EH (cell line): Measurements from ENCODE around the gene TFAP2E.

Experiments used
- DNase-seq: peaks from one replicate; pipeline ENCODE4 v3.0.0-alpha.2; 2015; ENCODE audit warnings: low read depth

TFAP2E gene

GRCh38 chr1:35573198-35574124 lies at the start of gene TFAP2E:
TSS of gene TFAP2E (plus strand) at chr1:35573314. CDS start at chr1:35573578, 264 bp downstream.
- DNase-seq = peak; percentile 60

GRCh38 chr1:35524106-35524505 lies 49.0 kb upstream of the TFAP2E start:
- no peak for DNase-seq

GRCh38 chr1:35530168-35530567 lies 42.9 kb upstream of the TFAP2E start:
- DNase-seq = no peak

- DNase-seq = no peak
Observed at GRCh38 chr1:35530946-35531345, 42.2 kb upstream of the TFAP2E start.

GRCh38 chr1:35531368-35531767 lies 41.7 kb upstream of the TFAP2E start:
- DNase-seq = no peak

GRCh38 chr1:35532497-35533223 lies 40.5 kb upstream of the TFAP2E start:
- DNase-seq = peak; percentile 40

- no peak for DNase-seq
Observed at GRCh38 chr1:35533586-35533985, 39.5 kb upstream of the TFAP2E start.

GRCh38 chr1:35535243-35535642 lies 37.9 kb upstream of the TFAP2E start:
- peak; percentile 25 for DNase-seq

- DNase-seq = no peak
Observed at GRCh38 chr1:35536556-35537162, 36.5 kb upstream of the TFAP2E start.

GRCh38 chr1:35537806-35538205 lies 35.3 kb upstream of the TFAP2E start:
- DNase-seq = no peak

- peak; percentile 53 for DNase-seq
Observed at GRCh38 chr1:35539073-35539823, 33.9 kb upstream of the TFAP2E start.

GRCh38 chr1:35539824-35540261 lies 33.3 kb upstream of the TFAP2E start:
- DNase-seq = peak; percentile 66

GRCh38 chr1:35544976-35545375 lies 28.1 kb upstream of the TFAP2E start:
- peak; percentile 64 for DNase-seq

- no peak for DNase-seq
Observed at GRCh38 chr1:35546614-35547013, 26.5 kb upstream of the TFAP2E start.

- DNase-seq = no peak
Observed at GRCh38 chr1:35553851-35554250, 19.3 kb upstream of the TFAP2E start.

- no peak for DNase-seq
Observed at GRCh38 chr1:35554266-35555211, 18.6 kb upstream of the TFAP2E start.

GRCh38 chr1:35555212-35555584 lies 17.9 kb upstream of the TFAP2E start:
- DNase-seq = no peak

- DNase-seq = peak; percentile 69
Observed at GRCh38 chr1:35555601-35556477, 17.3 kb upstream of the TFAP2E start.

GRCh38 chr1:35556484-35557117 lies 16.5 kb upstream of the TFAP2E start:
- DNase-seq = no peak
